AML-193 (cell line): ENCODE results near the gene KCNQ2.

Source experiments
- DNase-seq, 2 experiments: peaks; one replicate each; lab custom pipeline; 2025; lab: John Stamatoyannopoulos, UW

The KCNQ2 gene

DNA sequence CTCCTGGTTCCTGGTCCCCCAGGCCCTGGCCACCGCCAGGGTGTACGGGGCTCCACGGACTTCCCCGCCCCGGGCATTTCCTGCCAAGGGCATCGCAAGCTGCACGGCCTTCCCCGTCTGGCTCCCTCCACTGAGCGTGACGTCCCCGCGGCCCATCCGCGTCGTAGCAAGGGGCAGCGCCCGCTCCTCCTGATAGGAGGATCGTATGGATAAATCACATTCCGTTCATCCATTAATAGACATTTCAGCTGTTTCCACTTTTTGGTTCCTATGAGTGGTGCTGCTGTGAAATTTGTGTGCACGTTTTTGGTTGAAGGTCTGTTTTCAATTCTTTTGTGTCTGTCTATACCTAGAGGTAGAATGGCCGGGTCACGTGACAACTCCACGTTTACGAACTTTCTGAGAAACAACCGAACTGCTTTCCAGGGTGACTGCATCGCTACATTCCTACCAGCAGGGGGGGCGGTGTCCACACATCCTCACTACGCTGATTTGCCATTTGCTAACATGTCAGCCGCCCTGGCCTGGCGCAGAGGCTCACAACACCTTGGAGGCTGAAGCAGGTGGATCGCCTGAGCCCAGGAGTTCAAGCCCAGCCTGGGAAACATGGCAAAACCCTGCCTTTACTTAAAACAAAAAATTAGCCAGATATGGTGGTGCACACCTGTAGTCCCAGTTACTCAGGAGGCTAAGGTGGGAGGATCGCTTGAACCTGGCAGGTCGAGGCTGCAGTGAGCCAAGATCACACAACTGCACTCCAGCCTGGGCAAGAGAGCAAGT lies 37.7 kb downstream of the KCNQ2 start:
- DNase-seq, result peak; percentile 37 to 43

- DNase-seq, result no peak
Observed at GRCh38 chr20:63433756-63434531, 38.5 kb downstream of the KCNQ2 start.

- no peak for DNase-seq
Observed at GRCh38 chr20:63433351-63433750, 39.1 kb downstream of the KCNQ2 start.

- DNase-seq, result no peak
Observed at GRCh38 chr20:63432577-63433325, 39.7 kb downstream of the KCNQ2 start.

GRCh38 chr20:63431944-63432343 lies 40.5 kb downstream of the KCNQ2 start:
- no peak for DNase-seq

DNA sequence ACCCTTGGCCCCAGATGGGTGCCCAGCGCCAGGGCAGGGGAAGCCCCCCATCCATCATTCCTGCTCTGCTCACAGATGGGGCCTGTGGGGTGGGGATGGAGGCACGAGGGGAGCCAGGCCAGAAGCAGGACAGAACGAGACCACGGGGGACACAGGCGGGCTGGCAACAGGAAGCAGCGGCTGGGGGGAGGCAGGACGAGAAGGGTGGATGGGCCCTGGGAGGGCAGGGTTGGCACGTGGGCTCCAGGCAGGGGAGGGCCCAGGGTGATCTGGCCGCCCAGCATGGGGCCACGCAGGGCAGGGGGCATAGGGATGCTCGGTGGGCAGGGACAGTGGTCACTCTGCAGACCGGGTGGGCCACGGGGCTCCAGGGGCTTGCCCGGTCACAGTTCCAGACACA lies 41.6 kb downstream of the KCNQ2 start:
- no peak for DNase-seq

GRCh38 chr20:63429992-63430391 lies 42.5 kb downstream of the KCNQ2 start:
- DNase-seq, result no peak

DNA sequence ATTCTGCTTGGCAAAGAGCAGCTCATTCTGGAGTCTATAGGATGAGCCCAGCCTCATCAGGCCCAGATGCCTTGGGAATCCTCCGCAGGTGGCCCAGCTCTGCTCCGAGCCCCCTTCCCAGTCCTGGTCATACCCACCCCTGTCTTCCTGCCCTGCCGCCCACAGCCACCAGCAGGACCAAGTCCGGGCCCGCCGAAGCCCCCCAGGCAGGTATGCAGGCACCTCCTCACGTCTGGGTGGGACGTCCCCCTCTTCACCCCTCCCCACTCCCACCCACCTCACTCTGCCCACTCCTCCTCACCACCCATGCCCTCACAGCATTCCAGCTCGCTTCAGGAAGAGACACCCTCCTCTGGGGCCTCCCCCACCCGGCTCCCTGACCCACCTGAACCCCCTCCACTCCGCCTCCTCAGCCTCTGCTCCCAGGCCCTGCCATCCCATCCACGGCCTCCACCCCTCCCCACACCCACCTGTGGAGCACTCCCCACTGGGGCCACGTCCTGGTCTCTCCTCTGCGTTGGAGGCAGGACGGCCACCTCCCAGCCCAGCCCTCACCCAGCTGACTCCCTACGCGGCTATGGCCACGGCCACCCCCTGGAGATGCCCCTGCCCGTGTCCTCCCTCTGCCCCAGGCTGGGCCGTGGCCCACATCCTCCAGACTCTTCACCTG lies 43.4 kb downstream of the KCNQ2 start:
- no peak for DNase-seq

DNA sequence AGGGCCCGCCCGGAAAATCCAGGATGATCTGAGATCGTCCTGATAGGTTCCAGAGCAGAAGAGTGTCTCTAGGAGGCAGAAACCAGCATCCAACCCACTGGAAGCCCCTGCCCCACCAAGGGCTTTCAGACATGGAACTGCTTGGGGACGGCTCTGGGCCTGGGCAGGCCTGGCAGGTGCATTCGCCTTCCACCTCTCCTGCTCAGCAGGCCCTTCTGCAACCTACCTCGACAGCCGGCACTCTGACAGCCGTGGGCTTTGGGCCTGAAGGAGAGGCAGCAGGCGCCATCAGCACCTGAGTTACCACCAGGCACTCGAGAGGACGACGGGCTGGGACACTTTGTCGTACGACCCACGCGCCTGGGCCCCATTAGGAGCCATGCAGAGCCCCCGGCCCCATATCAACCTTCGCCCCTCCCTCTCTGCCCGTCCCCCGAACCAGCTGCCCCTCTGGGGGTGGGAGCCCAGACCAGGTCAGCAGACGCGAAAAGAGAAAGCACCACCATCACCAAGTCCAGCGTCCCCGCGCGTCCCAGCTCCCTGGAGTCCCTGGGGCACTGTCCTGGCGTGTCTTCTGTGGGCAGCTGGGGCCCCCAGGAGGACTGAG lies 44.6 kb downstream of the KCNQ2 start:
- no peak for DNase-seq

DNA sequence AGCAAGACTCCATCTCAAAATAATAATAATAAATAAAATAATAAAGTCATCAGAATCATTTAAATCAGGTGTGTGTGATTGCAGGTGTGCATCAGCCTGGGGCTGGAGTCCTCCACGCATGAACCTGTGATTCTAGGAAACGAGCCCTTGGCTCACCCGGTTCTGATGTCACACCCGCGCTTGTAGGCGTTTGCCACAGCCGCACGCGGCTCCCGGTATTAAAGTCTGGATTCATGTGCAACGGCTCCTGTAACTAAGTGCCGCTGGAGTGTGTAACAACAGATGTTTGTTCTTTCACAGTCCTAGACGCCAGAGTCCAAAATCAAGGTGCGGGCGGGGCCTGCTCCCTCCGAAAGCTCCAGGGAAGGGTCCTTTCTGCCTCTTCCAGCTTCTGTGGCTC lies 45.2 kb downstream of the KCNQ2 start:
- DNase-seq, result no peak

- DNase-seq, result no peak
Observed at GRCh38 chr20:63425846-63426485, 46.5 kb downstream of the KCNQ2 start.

GRCh38 chr20:63424613-63425012 lies 47.8 kb downstream of the KCNQ2 start:
- DNase-seq, result no peak

- DNase-seq, result no peak
Observed at GRCh38 chr20:63423751-63424150, 48.7 kb downstream of the KCNQ2 start.

DNA sequence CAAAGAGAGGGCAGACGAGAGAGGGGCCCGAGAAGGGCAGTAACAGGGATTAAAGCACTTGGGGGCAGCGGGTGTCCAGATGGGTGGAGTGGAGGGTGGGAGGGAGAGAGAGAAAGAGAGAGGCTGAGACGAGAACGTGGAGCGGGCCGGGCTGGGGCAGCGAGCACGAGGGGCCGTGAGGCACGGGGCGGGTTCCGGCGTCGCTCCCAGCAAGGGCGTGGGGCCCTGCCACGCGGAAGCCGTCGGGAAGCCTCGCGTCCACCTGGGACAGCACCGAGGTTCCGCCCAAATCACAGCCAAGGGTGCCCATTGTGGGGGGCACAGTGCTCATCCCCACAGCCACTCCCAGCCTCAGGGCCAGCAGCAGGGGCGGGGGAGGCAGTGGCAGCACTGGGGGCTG lies 49.8 kb downstream of the KCNQ2 start:
- DNase-seq, result no peak

DNA sequence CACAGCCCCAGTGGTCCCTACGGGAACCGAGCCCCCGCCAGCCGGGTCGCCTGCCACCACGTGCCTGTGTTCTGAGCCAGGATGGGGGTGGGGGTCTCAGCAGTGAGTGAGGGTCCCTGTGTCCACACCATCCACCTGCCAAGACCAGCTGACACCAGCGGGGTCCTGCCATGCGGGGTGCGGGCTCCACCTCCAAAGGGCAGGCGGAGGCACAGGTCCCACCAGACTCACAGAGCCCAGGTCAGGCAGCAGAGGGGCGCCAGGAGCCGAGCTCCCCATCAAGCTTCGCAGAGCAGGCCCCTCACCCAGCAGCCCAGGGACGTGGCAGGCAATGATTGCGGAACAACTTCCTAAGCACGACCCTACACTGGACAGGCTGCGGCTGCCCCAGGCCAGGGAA lies 50.5 kb downstream of the KCNQ2 start:
- no peak for DNase-seq

DNA sequence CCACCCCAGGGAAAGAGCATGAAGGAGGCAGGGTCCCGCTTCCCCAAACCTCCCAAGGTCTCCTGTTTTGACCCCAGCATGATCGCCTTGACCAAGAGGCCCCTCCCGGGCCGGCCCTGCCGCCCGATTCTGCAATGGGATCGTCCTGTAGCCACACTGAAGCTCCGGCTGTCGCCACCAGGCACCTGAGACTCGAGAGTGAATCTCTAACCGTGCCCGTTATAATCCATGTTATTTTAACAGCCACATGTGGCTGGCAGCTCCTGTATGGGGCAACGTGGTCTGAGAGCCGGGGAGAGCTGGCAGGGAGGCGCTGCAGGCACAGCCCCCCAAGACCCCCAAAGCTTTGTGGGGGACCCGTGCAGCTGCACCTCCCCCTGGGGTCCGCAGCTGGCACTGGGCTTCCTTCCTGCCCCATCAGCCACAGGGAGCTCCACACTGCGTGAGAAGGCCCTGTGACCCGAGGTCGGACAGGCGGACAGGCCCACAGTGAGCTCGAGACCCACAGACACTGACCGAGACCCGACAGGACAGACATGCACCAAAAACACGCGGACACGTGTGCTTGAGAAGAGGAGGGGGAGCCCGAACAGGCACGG lies 51.3 kb downstream of the KCNQ2 start:
- DNase-seq, result no peak

- DNase-seq, result no peak
Observed at GRCh38 chr20:63420359-63421093, 51.9 kb downstream of the KCNQ2 start.

DNA sequence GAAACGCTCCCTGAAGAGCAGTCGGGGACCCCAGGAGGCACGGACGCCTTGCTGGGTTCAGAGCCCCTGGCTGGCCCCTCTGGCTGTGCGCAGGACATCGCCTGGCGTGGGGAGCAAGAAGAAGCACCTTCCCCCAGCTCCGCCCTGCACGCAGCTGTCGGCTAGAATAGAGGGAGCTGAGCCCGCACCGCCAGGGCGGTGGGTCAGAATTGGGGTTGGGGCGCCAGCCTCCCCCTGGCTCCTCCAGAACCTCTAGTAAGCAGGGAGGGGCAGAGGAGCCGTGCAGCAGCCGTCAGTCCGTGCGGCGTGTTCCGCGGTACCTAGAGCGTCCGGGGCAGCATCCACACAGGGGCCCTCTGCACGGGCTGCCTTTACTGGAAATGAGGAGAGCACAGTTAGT lies 53.2 kb downstream of the KCNQ2 start:
- DNase-seq, result no peak

- DNase-seq, result no peak
Observed at GRCh38 chr20:63418617-63419016, 53.8 kb downstream of the KCNQ2 start.

DNA sequence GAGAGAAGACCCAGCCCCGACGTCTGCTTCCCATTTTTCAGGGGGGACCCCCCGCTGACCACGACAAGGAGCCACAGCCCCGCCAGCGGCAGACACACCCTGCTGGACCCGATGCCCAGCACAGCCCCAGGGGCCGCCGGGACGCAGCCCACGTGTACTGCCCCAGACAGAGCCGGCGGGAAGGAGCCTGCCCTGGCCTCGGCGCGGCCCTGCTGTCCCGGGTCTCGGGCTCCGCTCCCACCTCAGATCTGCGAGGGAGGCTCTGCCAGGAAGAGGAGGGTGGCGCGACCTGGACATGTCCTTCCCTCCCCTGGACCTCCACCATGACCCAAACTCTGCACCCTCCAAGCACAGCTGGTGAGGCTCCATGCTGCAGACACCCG lies 54.7 kb downstream of the KCNQ2 start:
- DNase-seq, result no peak
